HG02610 (cell line): ENCODE measurements around the gene PCYOX1L.

ENCODE experiments used
- ATAC-seq: cut with Tn5 transposase; IDR thresholded peaks from one replicate; pipeline ENCODE4 v1.9.1; 2021; ENCODE audit warnings: mild to moderate bottlenecking, moderate library complexity; ENCODE audit not compliant: unreplicated experiment

The PCYOX1L gene

GRCh38 chr5:149337736-149338135 is 20.1 kb upstream of the PCYOX1L start:
- no peak for ATAC-seq

DNA sequence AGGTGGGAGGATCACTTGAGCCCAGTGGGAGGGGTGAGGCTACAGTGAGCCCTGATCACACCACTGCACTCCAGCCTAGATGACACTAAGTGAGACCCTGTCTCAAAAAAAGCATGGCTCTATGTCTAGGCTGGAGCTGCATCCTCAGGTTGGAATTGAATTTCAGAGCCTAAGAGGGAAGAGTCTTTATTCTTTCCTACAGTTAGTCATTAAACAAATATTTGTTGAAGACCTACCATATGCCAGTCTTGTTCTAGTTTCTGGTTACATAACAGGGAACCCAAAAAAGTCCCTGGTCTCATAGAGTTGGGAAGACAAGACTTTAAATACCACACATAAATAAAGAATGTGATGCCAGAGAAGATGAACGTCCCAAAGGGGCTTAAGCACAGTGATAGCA is 19.5 kb upstream of the PCYOX1L start:
- ATAC-seq, result no peak

DNA sequence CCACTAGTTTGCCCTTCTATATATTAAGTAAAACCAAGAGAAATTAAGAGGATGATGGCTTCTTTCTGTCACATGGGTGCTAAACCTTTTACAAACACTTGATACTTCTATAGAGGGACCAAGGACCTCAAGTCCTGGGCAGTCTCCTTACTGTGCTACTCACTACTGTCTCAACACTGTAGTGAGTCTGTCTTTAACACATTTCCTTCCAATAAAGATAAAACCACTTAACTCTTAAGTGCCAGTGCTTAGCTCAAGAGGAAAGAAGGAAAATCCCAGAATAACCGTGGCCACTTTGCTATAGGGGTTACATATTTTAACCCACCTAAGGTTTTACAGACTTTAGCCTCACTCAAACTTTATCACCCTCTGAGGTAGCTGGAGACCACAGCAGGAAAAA is 16.9 kb upstream of the PCYOX1L start:
- ATAC-seq, result no peak

GRCh38 chr5:149341876-149342275 is 16.0 kb upstream of the PCYOX1L start:
- ATAC-seq, result no peak

DNA sequence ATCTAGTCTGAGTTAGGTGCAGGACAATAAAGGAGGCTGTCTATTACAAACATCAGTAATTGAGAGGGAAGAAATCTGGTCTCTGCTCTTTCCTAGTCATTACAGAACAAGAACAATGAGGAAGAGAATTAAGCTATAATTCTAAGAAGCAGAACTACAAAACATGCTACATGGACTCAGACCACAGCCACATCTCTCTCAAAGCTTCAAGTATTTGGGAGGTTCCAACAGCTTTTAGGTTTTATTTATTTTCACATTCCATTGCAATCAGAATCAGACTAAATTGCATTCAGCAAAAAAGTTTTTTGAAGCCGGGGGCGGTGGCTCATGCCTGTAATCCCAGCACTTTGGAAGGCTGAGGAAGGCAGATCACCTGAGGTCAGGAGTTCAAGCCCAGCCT is 13.7 kb upstream of the PCYOX1L start:
- no peak for ATAC-seq

- peak; percentile 99 for ATAC-seq
Measured at GRCh38 chr5:149345147-149345891, 12.5 kb upstream of the PCYOX1L start, which contains the start of gene GRPEL2. Gene GRPEL2 (plus strand): TSS chr5:149345499. CDS start chr5:149345540, 41 bp downstream.

GRCh38 chr5:149345892-149346222 is 12.0 kb upstream of the PCYOX1L start:
- peak; percentile 1 for ATAC-seq

DNA sequence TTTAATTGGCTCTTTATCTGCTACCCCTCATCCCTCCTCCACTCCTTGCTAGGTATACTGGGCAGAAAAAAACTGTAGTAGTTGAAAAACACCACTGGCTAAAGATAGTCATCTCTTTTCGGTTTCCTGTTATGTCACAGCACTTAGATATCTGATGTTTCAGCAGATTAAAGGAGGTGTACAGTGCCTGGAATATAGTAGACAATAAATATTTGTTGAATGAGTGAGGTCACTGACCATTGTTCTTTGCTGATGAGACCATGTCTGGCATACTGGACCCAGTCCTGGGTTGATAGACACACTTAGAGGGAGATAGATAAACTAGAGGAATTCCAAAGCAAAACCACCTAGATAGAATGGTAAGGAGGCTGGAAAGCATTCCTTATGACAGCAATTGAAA is 9.3 kb upstream of the PCYOX1L start:
- ATAC-seq, result no peak

DNA sequence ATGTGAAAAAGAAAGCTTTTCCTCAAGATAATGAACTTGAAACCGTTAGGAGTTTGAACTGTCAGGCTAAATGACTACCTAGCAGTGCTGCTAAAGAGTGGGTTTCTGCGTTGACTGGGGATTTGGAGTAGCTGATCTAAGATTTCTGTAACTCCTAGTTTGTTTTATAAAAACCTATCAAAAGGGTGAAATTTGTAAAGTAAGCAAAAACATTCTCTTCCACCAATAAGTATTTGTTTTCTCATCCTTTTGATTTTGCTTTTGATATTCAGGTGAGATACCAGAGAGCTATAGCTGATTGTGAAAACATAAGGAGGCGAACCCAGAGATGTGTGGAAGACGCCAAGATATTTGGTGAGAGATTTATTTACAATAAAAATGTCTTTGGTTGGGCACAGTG is 8.5 kb upstream of the PCYOX1L start:
- ATAC-seq, result no peak

DNA sequence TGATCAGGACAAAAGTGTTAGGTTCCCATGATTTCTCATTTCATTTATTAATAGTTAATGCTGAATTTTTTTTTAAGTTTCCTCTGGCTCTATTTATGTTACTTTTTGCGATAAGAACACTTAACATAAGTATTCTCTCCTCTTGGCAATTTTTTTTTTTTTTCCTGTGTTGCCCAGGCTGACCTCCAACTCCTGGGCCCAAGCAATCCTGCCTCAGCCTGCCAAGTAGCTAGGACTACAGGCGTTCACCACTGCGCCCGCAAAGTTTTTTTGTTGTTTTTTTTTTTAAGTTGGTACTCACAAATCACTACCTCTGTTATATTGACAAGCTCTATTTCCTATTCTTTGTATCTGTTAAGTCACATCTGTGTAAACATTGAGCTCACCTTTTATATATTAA is 5.7 kb upstream of the PCYOX1L start:
- ATAC-seq, result no peak

DNA sequence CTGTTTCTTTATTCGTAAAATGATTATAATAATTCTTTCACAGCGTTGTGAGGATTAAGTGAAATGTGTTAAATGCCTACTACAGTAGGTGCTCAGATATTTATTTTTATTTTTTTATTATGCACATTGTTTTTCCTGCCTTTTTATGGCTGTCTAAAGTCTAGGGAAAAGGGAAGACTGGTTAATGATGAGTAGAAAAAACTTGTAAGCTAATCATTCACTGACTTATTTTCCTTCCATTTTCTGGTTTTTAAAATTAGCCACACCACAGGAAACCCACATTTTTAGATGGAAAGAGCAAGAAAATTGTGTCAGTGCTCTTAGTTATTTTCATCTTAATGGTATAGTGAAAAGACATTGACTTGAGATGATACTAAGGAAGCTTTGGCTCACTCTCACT is 3.9 kb upstream of the PCYOX1L start:
- no peak for ATAC-seq

GRCh38 chr5:149355688-149356087 is 2.2 kb upstream of the PCYOX1L start:
- no peak for ATAC-seq

DNA sequence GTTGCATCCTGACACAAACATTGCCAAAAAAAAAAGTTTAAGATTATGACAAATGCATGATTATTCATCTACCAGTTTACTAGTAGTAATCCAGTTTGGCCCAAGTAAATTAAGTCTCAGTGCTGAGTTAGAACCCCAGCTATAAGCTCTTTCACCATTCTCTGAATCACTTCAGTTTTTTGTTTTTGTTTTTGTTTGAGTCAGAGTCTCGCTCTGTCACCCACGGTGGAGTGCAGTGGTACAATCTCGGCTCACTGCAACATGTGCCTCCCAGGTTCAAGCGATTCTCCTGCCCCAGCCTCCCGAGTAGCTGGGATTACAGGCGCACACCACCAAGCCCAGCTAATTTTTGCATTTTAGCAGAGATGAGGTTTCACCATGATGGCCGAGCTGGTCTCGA is 1.5 kb upstream of the PCYOX1L start:
- no peak for ATAC-seq

DNA sequence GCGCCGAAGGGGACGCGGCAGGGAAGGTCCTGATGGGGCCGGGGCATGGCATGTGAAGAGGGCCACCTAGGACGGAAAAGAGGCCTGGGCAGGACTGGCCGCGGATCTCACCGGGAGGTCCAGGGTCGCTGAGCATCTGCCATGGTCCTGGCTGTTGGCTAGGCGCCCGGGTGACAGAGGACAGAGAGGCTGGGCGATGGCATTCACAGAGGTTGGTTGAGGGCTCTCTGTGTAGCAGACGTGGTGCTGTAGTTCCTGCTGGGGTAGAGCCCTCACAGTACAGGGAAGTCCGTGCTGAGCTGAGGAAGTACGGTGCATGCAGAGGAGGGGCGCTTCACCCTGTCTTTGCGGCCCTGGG is 427 bp downstream of the PCYOX1L start:
- ATAC-seq, result peak; percentile 0

DNA sequence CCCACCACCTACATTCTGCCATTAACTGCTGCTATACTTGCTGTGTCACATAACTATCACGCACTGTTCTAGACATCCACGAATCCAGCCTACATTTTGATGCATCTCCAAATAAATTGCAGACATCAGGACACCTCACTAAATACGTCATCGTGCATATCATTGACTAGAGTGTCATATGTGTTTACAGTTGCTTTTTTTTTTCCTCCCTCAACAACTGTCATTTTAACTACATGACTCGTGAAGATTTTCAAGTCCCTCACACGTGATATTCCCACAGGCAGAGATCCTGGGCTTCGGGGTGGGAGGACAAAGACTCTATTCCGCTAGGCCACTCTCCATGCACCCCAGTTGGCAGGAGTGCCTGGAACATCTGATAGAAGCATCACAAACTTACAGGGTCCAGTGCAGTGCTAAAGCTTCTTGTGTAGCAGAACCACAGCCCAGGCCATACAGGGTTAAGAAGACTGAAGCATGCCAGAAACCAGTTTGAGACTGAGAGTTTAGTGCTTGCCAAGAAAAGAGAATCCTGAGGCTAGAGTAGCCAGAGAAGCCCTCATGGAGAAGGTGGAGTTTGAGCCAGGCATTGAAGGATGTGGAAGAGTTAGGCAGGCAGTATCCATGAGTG is 1.1 kb downstream of the PCYOX1L start:
- no peak for ATAC-seq

- no peak for ATAC-seq
Measured at GRCh38 chr5:149360272-149360671, 2.4 kb downstream of the PCYOX1L start.

- no peak for ATAC-seq
Measured at GRCh38 chr5:149362541-149362940, 4.7 kb downstream of the PCYOX1L start.

DNA sequence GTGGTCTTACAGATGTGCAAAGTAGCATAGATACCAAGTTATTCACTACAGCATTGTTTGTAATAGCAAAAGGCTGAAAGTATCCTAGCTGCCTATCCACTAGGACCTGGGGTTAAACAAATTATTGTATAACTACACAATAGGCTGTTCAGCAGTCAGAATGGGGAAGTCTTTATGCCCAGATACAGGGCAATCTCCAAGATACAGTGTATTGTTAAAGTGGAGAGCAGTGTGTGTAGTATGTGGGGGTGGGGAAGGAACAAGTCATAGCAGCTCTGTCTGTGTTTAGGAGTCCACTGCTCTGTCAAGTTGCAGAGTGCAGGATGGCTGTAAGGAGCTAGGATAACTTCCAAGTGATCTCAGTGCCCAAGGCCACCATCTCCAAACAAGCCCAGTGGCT is 5.5 kb downstream of the PCYOX1L start:
- no peak for ATAC-seq

DNA sequence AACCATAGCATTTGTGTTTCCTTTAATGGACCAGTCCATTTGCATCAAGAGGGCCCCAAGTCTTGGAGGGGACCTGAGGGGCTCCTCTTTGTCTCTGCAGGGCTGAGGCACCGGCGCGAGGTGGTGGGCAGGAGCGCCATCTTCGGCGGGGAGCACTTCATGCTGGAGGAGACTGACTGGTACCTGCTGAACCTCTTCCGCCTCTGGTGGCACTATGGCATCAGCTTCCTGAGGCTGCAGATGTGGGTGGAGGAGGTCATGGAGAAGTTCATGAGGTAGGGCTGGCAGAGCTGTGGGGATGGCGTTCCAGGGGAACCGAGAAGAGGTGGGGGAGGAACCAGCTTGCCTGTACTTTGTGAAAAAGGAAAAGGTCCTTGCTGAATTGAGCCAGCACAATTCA is 6.1 kb downstream of the PCYOX1L start:
- no peak for ATAC-seq

GRCh38 chr5:149364719-149365118 is 6.9 kb downstream of the PCYOX1L start:
- ATAC-seq, result no peak

DNA sequence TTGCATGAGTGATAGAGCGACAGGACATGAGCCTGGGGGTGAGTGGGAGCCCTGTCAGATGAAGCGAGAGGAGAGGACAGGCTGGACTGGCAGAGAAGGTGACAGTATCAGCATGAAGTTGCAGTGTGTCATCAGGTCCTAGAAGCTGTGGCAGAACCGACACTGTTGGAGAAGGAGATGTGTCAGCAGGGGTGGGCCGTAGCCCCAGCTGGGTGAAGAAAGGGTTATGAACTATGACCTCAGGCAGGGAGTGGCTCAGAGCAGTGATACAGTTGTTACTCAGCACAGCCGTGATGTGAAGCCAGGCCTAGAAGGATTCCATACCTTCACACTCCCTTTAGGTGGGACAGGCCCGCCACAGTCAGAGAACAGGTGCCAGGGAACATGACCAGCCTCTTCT is 7.6 kb downstream of the PCYOX1L start:
- ATAC-seq, result no peak

DNA sequence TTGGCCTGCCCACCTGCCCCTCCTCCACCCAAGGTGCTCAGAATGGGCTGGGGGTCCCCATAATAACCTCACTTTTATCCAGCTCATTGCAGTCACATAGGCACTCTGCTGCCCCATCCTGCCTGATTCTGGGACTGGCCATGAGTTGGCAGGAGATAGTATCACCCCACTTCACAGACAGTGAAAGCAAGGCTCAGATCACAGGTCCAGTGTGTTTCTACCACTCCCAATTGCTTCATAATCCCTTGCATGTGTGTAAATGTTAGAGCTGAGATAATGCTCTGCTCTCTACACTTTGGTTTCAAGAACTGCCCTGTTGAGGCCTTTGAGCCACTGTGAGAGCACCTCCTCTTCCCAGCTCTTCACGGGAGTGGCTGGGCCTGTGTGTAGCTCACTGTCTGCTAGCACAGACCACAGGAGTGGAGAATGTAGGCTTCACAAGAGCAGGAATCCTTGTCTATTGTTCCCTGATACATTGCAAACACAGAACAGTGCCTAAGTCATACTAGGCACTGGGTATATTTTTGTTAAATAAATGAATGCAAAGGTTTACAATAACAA is 8.4 kb downstream of the PCYOX1L start:
- no peak for ATAC-seq
